Activated CD4-positive, alpha-beta T cell treated with anti-CD3 and anti-CD28 coated beads for 1 hour (primary cell): ENCODE measurements around the gene CORO7.

ENCODE experiments used
- DNase-seq: peaks from one replicate; pipeline ENCODE4 v3.0.0-alpha.2; 2020

The CORO7 gene

DNA sequence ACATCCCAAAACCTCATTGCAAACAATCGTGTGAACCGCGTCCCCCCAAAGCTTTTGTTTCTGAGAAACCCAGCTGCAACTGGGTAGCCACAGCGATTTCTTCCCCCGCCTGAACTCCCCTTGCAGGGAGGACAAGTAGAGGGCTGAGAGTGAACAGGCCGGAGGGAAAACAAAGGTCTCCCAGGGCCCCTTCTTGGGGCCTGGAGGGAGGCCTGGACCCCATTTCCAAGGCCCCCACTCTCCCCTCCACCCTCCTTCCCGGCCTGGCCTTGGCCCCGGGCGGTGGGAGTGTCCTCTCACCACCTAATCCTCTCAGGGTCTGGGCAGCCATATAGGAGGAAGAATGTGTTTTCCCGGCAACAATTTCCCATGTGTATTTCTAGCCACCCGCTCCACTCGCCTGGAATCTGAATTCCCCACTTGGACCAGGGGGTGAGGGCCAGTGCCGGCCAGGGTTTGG lies 97.9 kb downstream of the CORO7 start:
- no peak for DNase-seq

DNA sequence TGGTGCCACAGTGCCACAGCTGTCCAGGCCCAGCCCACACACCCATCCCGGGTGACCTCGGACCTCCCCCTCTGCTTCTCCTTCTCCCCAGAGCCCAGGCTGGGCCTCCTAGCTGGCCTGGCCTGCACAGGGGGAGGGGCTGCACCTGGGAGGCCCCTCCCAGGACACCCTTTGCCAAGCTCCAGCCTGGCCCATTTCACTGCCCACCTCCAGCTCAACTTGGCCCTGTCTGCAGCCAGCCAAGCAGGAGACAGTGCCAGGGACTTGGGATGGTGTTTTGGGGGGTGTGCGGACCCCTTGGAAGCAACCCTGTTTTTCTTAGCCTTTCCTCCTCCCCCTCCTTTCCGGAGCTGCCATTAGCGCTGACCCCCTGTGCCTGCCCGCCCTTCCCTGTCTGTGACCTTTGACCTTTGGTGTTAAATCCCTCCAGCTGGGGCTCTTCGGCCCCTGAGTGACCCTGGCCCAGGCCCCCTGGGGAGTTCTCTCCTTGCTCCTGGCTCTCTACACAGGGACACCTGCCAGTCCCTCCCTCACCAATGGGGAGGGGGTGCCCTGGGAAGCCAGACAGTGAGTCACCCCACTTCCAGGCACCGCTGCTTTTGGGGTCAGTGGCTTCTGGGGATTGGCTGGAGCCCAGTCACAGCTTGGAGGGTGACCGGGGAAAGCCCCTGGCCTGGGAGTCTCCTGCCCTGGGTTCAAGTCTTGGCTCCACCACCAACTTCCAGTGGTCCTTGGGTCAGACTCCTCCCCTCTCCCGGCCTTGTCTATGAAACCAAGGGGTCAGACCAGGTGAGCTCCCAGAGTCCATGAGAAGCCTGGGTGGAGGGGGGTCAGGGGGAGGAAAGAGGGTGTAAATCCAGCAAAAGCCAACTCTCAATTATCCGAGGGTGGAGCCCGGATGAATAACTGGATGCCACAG lies 98.6 kb downstream of the CORO7 start:
- no peak for DNase-seq

- DNase-seq, result no peak
These were observed 99.4 kb downstream of the CORO7 start for GRCh38 chr16:4316864-4317531.

DNA sequence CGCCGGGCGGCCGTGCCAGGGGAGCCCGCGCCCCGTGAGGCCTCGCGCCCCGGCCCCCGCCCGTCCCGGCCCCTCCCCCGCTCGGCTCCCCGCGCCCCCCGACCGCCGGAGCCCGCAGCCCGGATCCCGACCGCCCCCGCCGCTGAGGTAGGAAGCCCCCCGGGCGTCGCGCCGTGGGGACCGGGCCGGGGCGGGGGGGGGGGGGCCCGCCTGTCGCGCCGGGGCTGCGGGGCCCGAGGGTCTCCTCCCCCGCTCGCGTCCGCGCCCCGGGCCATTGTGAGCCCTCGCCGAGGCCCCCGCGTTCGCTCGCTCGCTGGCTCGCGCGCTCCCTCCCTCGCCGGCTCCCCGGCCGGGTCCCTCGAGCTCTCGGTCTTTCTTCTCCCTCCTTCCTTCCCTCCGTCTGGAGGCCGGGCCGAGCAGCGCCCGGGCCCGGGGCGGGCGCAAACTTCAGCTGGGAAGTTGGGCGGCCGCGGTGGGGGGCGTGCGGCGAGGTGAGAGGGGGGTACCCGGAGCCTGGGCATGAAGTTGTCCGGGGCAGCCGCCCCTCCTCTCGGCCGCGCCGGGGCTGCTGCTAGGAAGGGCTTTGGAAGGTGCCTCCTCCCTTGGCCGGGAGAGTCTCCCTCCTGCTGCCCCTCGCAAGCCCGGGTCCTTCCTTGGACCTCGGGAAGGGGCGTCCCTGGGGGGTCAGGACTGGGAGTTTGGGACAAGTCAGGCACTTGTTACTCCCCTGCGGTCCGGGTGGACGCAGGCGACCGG lies 100.1 kb downstream of the CORO7 start:
- DNase-seq, result no peak

DNA sequence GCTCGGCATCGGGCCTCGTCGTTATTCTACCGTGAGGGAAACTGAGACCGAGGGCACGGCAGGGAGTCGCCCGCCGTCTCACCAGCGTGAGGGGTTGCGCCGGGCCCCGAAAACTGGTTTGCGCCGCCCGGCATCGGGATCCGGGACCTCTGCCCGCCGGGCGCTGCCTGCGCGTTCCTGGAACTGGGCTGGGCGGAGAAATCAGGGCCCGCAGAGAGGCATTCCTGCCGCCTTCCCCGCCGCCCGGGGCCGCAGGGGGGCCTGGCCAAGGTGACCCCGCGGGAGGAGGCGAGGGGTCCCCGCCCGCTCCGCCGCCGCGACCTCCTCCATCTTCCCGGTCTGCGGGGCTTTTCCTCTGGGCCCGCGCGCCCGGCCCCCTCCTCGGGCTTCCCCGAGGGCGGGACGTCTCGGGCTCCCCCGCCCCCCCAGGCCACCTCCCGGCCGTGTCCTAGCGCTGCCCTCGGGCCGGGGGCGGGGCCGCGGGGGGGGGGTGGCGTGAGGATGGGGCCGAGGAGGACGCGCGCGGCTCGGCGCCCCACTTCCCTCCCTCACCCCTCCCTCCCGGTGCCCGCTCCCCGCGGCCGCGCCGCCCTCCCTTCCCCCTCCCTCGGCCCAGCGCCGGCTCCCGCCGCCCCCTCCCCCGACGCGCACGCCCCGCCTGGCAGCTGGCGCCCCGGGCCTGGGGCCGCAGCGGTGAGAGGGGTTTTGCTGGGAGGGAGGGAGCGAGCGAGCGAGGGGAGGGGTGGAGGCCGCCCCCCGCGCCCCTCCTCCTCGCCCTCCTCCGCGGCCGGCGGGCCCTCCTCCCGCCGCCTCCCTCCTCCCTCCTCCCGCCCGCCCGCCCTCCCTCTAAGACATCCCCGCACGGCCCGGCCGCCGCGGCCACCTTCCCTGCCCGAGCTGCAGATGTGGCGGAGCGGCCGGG lies 100.9 kb downstream of the CORO7 start, which contains the start of gene GLIS2:
Gene GLIS2, plus strand, starts transcription at position 882 of the 922 bp plus-strand sequence. CDS start 16,214 bp downstream, outside the sequence.
- no peak for DNase-seq

DNA sequence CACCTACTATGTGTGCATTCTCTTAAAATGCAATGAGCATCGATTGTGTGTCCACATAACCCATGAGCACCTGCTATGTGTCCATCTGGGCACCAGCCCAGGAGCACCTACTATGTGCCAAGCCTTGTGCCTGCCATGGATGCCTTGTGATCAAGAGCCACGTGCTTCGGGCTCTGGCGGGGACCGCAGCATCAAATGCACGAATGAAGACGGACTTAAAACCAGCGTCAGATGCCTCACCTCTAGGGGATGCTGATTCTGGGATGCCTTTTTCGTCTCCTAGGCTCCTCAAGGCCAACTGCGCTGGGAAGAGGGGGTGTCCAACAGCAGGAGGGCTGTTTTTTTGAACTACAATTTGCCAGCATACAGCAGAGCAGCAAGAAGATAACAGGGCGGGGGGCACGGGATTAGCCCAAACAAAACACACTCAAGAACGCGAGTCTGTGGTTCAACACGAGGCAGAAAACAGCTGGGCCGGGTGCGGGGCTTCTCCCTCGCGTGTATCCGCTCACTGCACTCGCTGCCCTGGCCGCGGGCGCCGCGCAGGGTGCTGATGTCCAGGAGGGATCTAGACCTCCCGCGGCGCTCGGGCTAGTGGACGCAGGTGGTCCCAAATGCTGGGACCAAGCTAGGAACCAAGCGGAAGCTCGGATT lies 101.7 kb downstream of the CORO7 start:
- no peak for DNase-seq

DNA sequence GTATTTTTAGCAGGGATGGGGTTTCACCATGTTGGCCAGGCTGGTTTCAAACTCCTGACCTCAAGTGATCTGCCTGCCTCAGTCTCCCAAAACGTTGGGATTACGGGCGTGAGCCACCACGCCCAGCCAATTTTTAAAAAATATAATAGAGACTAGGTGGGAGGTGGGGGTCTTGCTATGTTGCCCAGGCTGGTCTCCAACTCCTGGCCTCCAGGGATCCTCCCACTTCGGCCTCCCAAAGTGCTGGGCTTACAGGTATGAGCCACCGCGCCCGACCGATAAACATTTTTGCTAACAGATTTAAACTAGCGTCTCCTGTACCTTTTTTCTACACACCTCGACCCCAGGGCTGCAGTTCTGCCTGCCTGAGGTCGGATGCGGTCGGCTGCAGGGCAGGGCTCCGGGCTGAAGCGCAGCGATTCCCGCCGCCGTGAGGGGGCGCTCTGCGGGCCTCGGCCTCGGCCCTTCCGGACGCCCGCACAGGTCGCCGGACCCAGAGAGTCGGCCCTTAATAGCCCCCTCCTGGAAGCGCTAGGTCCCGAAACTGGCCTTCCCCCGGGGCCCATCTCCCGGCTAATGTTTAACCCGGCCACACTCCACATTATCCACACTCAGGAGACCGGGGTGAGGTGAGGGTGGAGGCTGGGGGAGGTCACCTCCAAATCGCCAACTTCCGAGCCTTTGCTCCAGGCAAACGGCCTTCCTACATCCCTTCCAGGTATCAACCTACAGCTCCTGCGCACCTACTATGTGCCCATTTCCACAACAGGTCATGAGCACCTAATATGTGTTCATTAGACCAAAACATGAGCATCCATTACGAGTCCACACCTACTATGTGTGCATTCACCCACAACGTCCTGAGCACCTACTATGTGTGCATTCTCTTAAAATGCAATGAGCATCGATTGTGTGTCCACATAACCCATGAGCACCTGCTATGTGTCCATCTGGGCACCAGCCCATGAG lies 102.5 kb downstream of the CORO7 start:
- no peak for DNase-seq

DNA sequence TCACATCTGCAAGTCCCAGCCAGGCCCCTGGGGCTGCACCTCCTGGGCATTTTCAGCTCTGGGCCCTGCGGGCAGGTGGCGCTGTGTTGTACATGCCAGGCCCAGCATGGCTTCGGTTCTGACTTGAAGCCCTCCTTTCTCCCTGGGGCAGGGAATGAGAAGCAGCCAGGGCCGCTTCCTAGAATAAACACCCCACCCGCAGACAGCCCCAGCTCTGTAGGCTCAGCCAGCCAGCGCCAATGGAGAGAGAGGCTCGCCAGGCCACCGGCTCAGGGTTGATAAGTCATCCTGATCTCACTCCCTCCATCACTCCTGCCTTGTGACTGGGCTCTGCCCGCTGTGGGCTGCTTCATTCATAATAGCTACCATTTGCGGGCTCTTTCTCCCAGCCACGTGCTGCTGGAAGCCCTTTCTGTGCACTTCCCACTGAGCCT lies 106.5 kb downstream of the CORO7 start:
- DNase-seq, result peak; percentile 41

DNA sequence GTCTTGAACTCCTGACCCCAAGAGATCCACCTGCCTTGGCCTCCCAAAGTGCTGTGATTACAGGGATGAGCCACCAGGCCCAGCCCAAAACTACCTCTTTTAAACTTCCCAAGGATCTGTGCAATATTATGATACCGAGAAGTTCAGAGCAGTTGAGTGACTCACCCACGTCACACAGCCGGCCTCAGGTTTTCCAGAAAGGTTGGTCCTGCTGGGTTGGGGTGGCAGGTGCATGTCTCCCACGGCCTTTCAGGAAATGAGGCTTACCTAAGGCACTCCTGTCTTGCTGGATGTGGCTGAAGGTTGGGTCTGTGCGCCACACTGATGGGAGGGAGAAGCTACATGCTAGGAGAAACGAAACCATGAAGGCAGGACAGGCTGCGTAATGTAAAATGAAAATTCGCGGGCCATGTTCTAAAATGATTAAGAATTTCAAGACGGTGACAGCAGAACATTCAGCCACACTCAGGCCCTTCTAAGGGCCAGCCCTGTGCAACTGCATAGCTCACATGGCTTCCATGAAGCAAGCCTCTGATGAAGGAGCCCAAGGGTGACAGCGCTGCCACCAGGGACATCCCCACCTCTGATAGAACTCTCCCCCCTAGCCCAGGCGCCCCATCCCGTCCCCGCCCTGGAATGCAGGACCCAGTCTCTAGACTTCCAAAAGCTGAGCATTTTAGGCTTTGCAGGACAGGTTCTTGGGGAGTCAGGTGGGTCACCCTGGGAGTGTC lies 107.1 kb downstream of the CORO7 start:
- no peak for DNase-seq

DNA sequence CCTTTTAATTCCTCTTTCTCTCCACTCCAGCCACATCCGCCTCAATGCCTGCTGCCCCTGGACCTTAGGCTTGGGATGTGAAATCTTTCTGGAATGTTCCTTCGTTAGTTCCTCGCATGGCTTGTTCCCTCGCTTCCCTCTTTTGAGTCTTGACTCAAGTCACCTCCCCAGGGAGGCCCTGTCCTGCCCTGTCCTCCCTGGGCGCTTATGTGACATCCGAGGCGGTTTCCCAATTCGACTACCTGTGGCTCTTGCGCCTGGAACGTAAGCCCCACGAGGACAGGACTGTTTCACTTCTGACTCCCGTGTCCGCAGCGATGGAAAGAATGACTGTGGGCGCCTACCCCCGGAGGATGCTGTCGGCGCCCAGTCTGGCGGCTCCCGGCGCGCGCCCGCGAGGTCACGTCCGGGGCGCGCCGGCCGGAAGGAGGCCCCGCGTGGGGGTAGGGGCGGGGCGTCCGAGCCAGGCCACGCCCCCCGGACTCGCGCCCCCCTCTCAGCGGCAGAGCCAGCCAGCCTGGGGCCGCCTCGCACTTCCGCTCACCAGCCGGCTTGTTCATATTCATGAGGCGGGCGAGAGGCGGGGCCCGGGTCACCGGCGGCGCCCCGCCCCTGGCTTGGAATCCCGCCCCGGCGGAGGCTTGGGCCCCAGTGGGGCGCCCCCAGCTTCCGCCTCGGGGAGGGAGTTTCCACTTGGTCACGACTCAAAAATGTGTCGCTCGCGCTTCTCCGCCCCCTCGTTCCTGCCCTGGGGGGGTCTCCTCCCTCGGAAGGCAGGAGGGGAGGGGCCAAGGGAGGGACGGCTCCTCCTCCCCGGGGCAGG lies 109.0 kb downstream of the CORO7 start:
- DNase-seq, result peak; percentile 95

- no peak for DNase-seq
These were observed 109.8 kb downstream of the CORO7 start for GRCh38 chr16:4306470-4307214.
